ENCODE measurements around the gene ANK2.

The ANK2 gene

GRCh38 chr4:113101669-113102068, 52.2 kb downstream of the ANK2 start:
- DNase-seq = peak; percentile 25

- DNase-seq = no peak
Measured at GRCh38 chr4:113103556-113103955, 54.1 kb downstream of the ANK2 start.

GRCh38 chr4:113106108-113106507, 56.7 kb downstream of the ANK2 start:
- DNase-seq = peak; percentile 61

DNA sequence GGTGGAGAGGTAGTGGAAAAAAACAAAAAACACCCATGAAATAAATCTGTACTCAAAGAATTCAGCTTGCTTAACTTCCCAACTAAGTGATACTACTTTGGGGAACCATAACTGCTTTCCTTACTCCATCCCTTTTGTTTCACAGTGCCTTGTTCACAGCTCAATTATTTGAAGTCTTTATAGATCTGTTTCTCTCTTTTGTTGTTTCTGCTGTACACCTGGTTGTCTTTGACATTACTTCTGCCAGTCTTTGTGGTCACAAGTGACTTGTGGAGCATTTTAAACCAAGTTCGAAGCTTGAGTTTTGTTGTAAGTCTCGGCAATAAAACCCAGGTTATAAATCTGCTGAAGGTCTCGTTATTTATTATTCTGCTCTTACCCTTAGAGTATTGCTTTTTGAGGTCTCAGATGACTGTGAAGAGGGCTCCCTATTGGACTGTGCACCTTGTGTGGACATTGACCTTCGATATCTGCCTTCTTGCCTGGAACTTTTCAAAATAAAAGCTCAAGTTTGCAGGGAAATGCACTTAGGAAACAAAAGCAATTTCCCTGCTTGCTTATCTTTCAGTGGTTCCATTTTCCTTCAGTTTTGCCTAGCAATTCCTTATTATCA, 59.8 kb downstream of the ANK2 start:
- no peak for DNase-seq

DNA sequence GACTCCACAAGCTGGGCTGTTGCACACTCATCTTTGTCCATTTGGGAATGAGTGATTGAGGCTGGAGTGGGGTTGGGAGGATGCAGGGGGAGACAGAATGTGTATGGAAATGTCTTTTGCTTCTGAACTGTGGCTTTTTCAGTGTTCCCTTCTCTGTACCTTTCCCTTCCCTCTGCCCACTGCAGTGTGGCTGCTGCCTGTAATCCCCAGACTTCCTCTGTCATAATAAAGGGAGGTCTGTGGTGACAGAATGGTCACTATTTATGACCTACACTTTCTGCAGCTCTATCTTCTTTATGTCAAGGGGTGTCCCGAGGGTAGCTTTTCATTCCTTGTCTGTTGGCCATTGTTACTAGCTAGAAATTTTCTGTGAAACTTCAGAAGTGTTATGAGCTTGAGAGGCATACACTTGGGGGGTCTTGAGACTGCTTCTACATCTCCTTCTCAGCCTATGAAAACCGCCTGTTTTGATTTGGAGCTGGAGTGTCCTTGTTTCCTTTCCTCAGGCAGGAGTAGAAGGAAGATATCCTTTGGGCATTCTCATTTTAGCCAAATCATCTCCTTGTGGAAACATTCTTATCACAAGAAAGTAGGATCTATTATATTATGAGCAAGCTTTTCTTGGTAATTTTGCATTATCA, 63.0 kb downstream of the ANK2 start:
- DNase-seq = no peak

DNA sequence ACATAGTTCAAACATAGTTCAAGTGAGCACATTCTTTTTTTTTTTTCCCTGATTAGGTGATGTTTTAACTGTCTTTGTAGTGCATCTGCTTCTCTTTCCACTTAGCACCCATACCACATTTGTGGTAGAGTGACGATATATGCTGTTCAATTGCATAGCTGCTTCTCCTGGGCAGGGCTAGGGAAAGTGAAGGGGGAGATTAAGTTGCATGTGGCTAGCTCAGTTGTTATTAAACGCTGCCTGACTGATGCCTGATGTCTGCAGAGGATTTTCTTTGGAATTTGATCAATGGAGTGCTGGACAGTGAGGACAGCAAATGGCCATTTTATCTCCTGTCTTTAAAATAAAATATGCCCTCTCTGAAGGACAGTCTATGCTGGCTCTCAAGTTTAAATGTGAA, 63.7 kb downstream of the ANK2 start:
- no peak for DNase-seq

DNA sequence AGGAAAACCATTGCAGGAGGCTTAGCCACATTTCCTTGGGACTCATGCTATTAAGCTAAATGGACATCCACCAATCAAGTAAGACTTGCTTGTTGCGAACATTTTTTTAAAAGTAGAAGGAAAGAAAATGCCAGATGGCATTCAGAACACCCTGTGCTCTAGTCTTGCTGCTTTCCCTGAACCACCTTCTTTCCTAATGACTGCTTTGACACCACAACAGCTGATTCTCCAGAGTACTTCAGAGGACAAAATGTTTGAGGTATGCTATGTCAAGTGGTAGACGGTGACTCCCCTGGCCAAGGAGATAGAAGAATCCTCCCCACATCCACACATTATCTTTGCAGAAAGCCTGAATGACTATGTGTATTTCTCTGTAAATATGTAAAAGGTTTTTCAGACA, 65.4 kb downstream of the ANK2 start:
- DNase-seq = no peak

GRCh38 chr4:113116414-113117357, 67.2 kb downstream of the ANK2 start:
- peak; percentile 38 for DNase-seq

- no peak for DNase-seq
Measured at GRCh38 chr4:113117358-113117702, 67.9 kb downstream of the ANK2 start.

- DNase-seq = no peak
Measured at GRCh38 chr4:113122066-113122465, 72.6 kb downstream of the ANK2 start.

DNA sequence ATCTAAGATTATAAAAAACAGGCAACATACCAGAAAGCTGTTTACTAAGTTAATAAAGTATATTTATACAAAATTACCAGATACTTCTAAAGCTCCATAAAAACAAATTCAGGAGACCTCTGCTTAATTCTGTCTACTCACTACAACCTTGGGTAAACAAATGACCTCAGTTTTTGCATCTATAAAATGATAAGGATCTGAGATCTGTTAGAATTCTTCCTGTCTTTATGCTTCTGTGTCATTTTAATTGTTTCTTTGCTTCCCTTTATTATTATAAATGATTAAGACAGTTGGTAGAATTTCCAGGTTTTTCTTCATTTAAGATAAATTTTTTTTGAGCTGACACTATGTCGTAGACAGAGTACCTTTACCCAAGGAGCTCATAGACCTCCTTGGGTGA, 76.0 kb downstream of the ANK2 start:
- no peak for DNase-seq

DNA sequence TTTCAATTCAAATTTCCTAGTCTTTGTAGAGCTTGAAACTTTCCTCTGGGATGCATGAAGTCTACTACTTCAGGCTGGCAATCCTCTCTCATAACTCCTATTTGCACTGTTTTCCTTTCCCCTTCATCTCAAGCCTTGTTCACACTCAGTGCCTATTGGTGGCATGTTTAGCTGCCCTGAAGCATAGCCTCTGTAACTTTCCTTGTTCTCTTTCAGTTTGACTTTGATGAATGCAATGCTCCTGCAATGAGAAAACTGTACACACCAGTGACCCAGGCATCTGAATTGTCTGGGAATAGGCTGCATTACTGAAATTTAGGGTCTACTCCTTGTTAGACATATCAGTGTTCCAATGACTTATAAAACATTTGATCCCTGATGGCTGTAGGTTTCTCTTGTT, 81.7 kb downstream of the ANK2 start:
- DNase-seq = no peak

GRCh38 chr4:113131621-113132020, 82.2 kb downstream of the ANK2 start:
- DNase-seq = no peak

- peak; percentile 54 for DNase-seq
Measured at GRCh38 chr4:113141901-113142346, 92.5 kb downstream of the ANK2 start.

DNA sequence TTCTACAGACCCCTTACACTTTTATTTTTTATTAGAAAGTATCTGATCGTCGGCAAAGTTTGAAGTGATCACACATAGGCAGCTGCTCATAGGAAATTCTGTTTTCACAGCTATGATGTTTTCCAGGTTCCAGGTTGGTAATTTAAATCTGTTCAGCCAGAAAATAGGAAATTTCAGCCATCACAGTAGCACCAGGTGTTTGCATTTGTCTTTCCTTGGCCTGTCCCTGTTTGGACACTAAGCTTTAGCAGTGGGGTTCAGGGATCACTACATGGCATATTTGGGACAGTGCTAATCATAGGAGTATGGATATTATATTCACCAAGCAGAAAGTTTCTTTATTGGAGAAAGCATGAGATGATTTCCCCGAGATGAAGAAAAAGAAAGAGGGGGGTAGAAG, 92.9 kb downstream of the ANK2 start:
- no peak for DNase-seq

DNA sequence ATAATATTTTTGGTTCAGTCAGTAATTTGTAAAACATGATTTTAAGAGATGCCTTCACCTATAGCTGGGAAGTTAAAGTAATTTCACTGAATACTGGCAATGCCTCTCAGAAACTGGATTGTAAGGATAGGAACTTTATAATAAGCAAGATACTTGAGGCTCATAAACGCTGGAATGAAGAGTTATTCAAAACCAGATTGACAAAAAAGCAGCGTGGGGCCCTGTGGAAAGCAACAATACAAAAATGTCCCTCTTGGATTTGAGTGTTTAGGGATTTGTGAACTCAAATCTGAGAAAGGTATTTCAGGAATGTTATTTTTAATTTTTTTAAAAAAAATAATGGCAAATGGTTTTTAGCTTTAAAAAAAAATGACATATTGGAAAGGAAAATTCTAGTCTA, 94.6 kb downstream of the ANK2 start:
- no peak for DNase-seq

- no peak for DNase-seq
Measured at GRCh38 chr4:113145147-113145518, 95.7 kb downstream of the ANK2 start.

DNA sequence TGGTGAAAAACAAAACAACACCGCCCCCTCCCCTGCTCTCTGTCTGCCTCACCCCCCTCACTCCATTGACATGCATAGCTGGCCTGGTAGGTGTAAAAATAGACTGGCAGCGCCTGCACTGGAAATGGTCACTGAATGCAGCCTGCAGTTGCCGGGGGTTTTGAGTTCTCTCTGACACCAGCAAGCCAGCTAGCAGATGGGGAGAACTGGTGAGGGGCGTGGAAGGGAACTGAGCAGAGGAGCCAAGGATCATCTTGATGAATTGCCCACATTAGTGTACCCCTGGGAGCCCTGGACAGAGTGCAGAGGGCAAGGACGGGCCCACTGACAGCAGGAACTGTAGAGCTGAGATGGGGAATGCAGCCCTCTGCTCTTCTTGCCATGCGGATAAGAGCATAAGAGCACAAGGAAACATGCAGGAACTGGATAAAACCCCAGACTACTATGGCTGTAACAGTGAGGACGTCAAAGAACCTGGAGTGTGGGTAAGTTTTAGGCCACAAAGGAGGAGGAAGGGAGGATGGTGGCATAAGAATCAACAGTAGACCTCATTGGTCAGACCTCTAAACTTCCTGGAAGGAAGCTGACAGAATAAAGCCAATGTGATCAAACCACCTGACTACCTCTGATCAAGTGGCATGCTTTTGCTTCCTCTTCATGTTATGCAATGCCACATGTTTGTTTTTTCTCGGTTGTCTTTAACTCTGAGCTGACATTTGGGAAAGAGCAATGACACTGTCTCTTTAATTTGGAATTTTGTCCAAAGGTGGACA, 96.3 kb downstream of the ANK2 start:
- no peak for DNase-seq

DNA sequence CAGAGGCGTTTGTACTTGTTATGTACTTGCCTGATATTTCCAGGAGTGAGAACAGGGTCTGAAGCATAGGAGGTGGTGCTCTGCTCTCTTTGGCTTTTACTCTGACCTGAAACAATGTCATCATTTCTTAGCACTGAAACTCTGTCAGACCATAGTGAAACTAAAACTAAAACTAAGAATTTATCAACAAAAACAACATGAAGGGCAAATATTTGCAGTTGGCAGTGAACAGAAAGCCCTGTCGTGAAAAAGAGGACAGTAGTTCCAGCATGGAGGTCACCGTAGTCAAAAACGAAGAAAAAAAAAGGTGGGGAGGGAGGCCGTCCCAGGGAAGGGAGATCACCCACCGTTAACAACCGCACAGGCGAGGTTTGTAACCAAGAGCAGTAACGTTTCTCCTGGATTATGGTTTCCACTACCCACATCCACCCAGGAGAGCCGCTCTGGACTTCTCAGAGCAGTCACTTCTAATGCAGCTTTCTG, 97.5 kb downstream of the ANK2 start:
- peak; percentile 48 for DNase-seq

GRCh38 chr4:113147498-113148111, 98.2 kb downstream of the ANK2 start:
- peak; percentile 22 for DNase-seq

DNA sequence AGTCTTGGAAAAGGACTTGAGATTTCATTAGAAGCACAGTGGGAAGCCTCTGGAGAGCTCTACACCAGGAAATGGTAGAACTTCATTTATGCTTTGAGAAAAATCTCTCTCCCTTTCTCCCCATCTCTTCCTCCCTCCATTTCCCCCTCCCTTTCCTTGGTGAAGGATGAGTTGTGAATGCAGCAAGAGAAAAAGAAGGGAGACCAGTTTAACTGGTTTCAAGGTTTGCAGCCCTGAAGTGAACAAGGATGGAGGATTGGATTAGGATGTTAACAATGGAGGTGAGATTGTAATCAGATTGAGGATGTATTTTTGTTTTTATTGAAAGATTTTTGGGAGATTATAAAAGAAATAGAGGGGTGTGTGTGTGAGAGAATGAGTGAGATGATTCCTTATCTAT, 99.5 kb downstream of the ANK2 start:
- no peak for DNase-seq

DNA sequence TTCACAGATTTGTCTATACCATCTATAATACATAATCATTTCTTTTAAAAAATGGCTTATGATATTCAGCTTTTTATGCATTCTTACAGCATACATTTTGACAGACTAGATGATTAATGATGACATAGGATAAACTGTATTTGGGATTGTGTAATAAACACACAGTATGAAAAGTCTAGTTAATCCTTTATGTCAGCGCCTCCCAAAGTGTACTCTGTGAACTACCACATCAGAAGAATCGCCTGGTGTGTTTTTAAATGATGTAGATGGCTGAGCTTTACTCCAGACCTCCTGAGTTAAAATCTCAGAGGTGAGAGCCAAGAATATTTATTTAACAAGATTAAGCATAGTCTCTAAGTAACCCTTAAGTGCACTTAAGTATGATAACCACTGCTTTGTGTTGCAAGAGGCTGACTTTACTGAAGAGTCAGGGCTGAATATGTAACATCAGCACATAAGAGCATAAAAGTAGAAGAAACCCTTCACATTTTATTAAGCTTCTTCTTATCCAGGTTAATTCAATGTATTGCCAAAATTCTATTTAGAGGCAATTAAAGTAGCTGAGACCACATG, 104.2 kb downstream of the ANK2 start:
- DNase-seq = no peak

Data from kidney glomerular epithelial cell (primary cell).